GM19238 (cell line): ENCODE data around the gene ARHGAP15.

Experiments used
- DNase-seq: peaks from one replicate; pipeline ENCODE4 v3.0.0; 2011; ENCODE audit warnings: low spot score; ENCODE audit not compliant: insufficient read length

Gene ARHGAP15

GRCh38 chr2:143394062-143394461 is 264.8 kb downstream of the ARHGAP15 start:
- DNase-seq, result no peak

- no peak for DNase-seq
Observed at GRCh38 chr2:143397884-143398614, 268.8 kb downstream of the ARHGAP15 start.

- no peak for DNase-seq
Observed at GRCh38 chr2:143398781-143399180, 269.6 kb downstream of the ARHGAP15 start.

- no peak for DNase-seq
Observed at GRCh38 chr2:143399631-143400069, 270.4 kb downstream of the ARHGAP15 start.

- DNase-seq, result no peak
Observed at GRCh38 chr2:143401861-143402260, 272.6 kb downstream of the ARHGAP15 start.

- no peak for DNase-seq
Observed at GRCh38 chr2:143402451-143402850, 273.2 kb downstream of the ARHGAP15 start.

- no peak for DNase-seq
Observed at GRCh38 chr2:143410082-143410897, 281.1 kb downstream of the ARHGAP15 start.

GRCh38 chr2:143415571-143415970 is 286.4 kb downstream of the ARHGAP15 start:
- DNase-seq, result no peak

- DNase-seq, result no peak
Observed at GRCh38 chr2:143417428-143417827, 288.2 kb downstream of the ARHGAP15 start.

- DNase-seq, result no peak
Observed at GRCh38 chr2:143420313-143420712, 291.1 kb downstream of the ARHGAP15 start.

GRCh38 chr2:143422681-143423080 is 293.5 kb downstream of the ARHGAP15 start:
- DNase-seq, result no peak

- no peak for DNase-seq
Observed at GRCh38 chr2:143425896-143426295, 296.7 kb downstream of the ARHGAP15 start.

- DNase-seq, result no peak
Observed at GRCh38 chr2:143426296-143426695, 297.1 kb downstream of the ARHGAP15 start.

- DNase-seq, result no peak
Observed at GRCh38 chr2:143428700-143429099, 299.5 kb downstream of the ARHGAP15 start.

GRCh38 chr2:143429932-143430679 is 300.9 kb downstream of the ARHGAP15 start:
- DNase-seq, result no peak

- DNase-seq, result no peak
Observed at GRCh38 chr2:143431316-143431715, 302.1 kb downstream of the ARHGAP15 start.

GRCh38 chr2:143433251-143433650 is 304.0 kb downstream of the ARHGAP15 start:
- no peak for DNase-seq

- no peak for DNase-seq
Observed at GRCh38 chr2:143433840-143434239, 304.6 kb downstream of the ARHGAP15 start.

GRCh38 chr2:143434445-143434844 is 305.2 kb downstream of the ARHGAP15 start:
- DNase-seq, result no peak

GRCh38 chr2:143435131-143435530 is 305.9 kb downstream of the ARHGAP15 start:
- DNase-seq, result no peak

- DNase-seq, result no peak
Observed at GRCh38 chr2:143436951-143437350, 307.7 kb downstream of the ARHGAP15 start.
